SU-DHL-6 (cell line): ENCODE data around the gene CHD1L.
"Not testable (repeated sequence)": the region's sequence is repeated elsewhere in the genome, so short reads cannot be mapped to it uniquely, and the experiment has no call there.

Experiments used
- H2AFZ ChIP-seq: fragments of 200-600 bp; sonication (generic); 2 replicates; pipeline ENCODE4 v1.6.1; 2014; ENCODE audit warnings: low read depth, mild to moderate bottlenecking, moderate library complexity, mixed read lengths, antibody characterized with exemption, low read length; ENCODE audit not compliant: severe bottlenecking
- H3F3A ChIP-seq: fragments of 200-600 bp; shearing (Covaris generic); 2 replicates; pipeline ENCODE4 v1.6.0; 2016; ENCODE audit warnings: antibody characterized with exemption, mild to moderate bottlenecking; ENCODE audit not compliant: insufficient read depth
- H3K27ac ChIP-seq: fragments of 200-600 bp; sonication (generic); 2 replicates; pipeline ENCODE4 v1.5.1; 2016; ENCODE audit warnings: low read depth, mild to moderate bottlenecking, low read length, moderate library complexity, mixed read lengths
- H3K27me3 ChIP-seq: fragments of 200-600 bp; sonication (generic), shearing (Covaris generic); 2 replicates; pipeline ENCODE4 v1.6.0; 2014; ENCODE audit warnings: mild to moderate bottlenecking, low read length
- H3K36me3 ChIP-seq: fragments of 200-600 bp; sonication (generic); 2 replicates; pipeline ENCODE4 v1.6.1; 2014; ENCODE audit warnings: mild to moderate bottlenecking, low read length, mixed read lengths
- H3K4me2 ChIP-seq: fragments of 300-600, 200-600 bp; shearing (Covaris generic), sonication (generic); 2 replicates; pipeline ENCODE4 v1.6.0; 2014; ENCODE audit warnings: low read length, low read depth, mild to moderate bottlenecking; ENCODE audit not compliant: poor library complexity, severe bottlenecking
- H3K4me3 ChIP-seq: fragments of 200-600 bp; sonication (generic); 2 replicates; pipeline ENCODE4 v1.5.1; 2014; ENCODE audit warnings: antibody characterized with exemption, low read length, mild to moderate bottlenecking, mixed read lengths; ENCODE audit not compliant: insufficient read depth, poor library complexity, severe bottlenecking
- H3K79me2 ChIP-seq: fragments of 200-600 bp; sonication (generic); 2 replicates; pipeline ENCODE4 v1.6.1; 2014; ENCODE audit warnings: mild to moderate bottlenecking, low read length, moderate library complexity; ENCODE audit not compliant: insufficient read depth
- H3K9ac ChIP-seq: fragments of 200-600 bp; sonication (generic); 2 replicates; pipeline ENCODE4 v1.7.0; 2014; ENCODE audit warnings: mild to moderate bottlenecking, low read length
- H3K9me2 ChIP-seq: fragments of 200-600 bp; sonication (generic); replicated peaks from 2 replicates; pipeline ENCODE4 v1.6.1; 2014; ENCODE audit warnings: low read length; ENCODE audit not compliant: insufficient read depth
- H3K9me3 ChIP-seq: fragments of 200-600 bp; sonication (generic); 2 replicates; pipeline ENCODE4 v1.6.1; 2014; ENCODE audit warnings: low read length, mixed read lengths; ENCODE audit not compliant: insufficient read depth
- H4K20me1 ChIP-seq: fragments of 200-600 bp; sonication (generic); 2 replicates; pipeline ENCODE4 v1.6.1; 2014; ENCODE audit warnings: low read depth, mild to moderate bottlenecking, antibody characterized with exemption, low read length, moderate library complexity, mixed read lengths
- CTCF ChIP-seq: fragments of 200-600 bp; sonication (generic); IDR thresholded peaks from one replicate; pipeline ENCODE4 v1.5.1; 2017; ENCODE audit warnings: antibody characterized with exemption, mild to moderate bottlenecking, low read length, moderate library complexity; ENCODE audit not compliant: insufficient read depth, poor library complexity, severe bottlenecking
- EZH2phosphoT487 ChIP-seq: fragments of 200-600 bp; sonication (generic), shearing (Covaris generic); conservative IDR thresholded peaks from 2 replicates; pipeline ENCODE4 v1.6.1; 2018; ENCODE audit warnings: mild to moderate bottlenecking, antibody characterized with exemption, low read length, moderate library complexity, mixed read lengths

The CHD1L gene

GRCh38 chr1:147292631-147293251, 50.3 kb downstream of the CHD1L start:
- H2AFZ ChIP-seq: no peak overlapping the region
- no peaks in the 10 kb centered on the region for H3K27me3 ChIP-seq
- H4K20me1 ChIP-seq: no peaks in the 10 kb centered on the region
- H3K4me2 ChIP-seq: no peak overlapping the region
- H3K36me3 ChIP-seq: peaks cover 31% of the 10 kb centered on the region
- H3K79me2 ChIP-seq: no peaks in the 10 kb centered on the region
- no peaks in the 10 kb centered on the region for H3K9me3 ChIP-seq
- no peak for TF ChIP-seq EZH2phosphoT487
- TF ChIP-seq CTCF: no peak
- H3K4me3 ChIP-seq: no peak overlapping the region
- no peaks in the 10 kb centered on the region for H3F3A ChIP-seq
- no peak overlapping the region for H3K9ac ChIP-seq
- no peaks in the 10 kb centered on the region for H3K9me2 ChIP-seq
- H3K27ac ChIP-seq: no peak overlapping the region

GRCh38 chr1:147297438-147297837, 55.0 kb downstream of the CHD1L start:
- Histone ChIP-seq H4K20me1 (no peaks in the 10 kb centered on the region), H3K9me2 (no peaks in the 10 kb centered on the region), H3K27ac (no peak overlapping the region), H3F3A (no peaks in the 10 kb centered on the region), H3K4me2 (no peak overlapping the region), H3K4me3 (no peak overlapping the region), H3K36me3 (peaks cover 25% of the 10 kb centered on the region), H3K27me3 (no peaks in the 10 kb centered on the region), H2AFZ (no peak overlapping the region), H3K9me3 (no peaks in the 10 kb centered on the region), H3K79me2 (no peaks in the 10 kb centered on the region), H3K9ac (no peak overlapping the region)
- no peak for TF ChIP-seq EZH2phosphoT487
- TF ChIP-seq CTCF: no peak

GRCh38 chr1:147305803-147306202, 63.3 kb downstream of the CHD1L start:
- H3K9ac ChIP-seq, H4K20me1 ChIP-seq, H3K27ac ChIP-seq, H2AFZ ChIP-seq, H3K79me2 ChIP-seq, H3K27me3 ChIP-seq, H3K9me2 ChIP-seq, H3K36me3 ChIP-seq, H3K9me3 ChIP-seq, H3K4me2 ChIP-seq, H3K4me3 ChIP-seq, H3F3A ChIP-seq: not testable (repeated sequence)

- H3K79me2 ChIP-seq: no peaks in the 10 kb centered on the region
- H3K36me3 ChIP-seq: no peaks in the 10 kb centered on the region
- no peaks in the 10 kb centered on the region for H3K9me3 ChIP-seq
- H3F3A ChIP-seq: no peaks in the 10 kb centered on the region
- no peak overlapping the region for H3K4me2 ChIP-seq
- H3K27ac ChIP-seq: no peak overlapping the region
- H3K9me2 ChIP-seq: no peaks in the 10 kb centered on the region
- no peak overlapping the region for H2AFZ ChIP-seq
- no peaks in the 10 kb centered on the region for H3K27me3 ChIP-seq
- H4K20me1 ChIP-seq: no peaks in the 10 kb centered on the region
- no peak overlapping the region for H3K4me3 ChIP-seq
- TF ChIP-seq EZH2phosphoT487 (no peak), CTCF (no peak)
- no peak overlapping the region for H3K9ac ChIP-seq
These were observed 74.5 kb downstream of the CHD1L start for GRCh38 chr1:147316968-147317367.

GRCh38 chr1:147326933-147327687, 84.6 kb downstream of the CHD1L start:
- not testable (repeated sequence) for H3F3A ChIP-seq, H3K4me3 ChIP-seq, H4K20me1 ChIP-seq, H3K27ac ChIP-seq, H3K9me2 ChIP-seq, H2AFZ ChIP-seq, H3K9me3 ChIP-seq, H3K27me3 ChIP-seq, H3K4me2 ChIP-seq, H3K36me3 ChIP-seq, H3K79me2 ChIP-seq, H3K9ac ChIP-seq
